ENCODE data around the gene SYTL3.

SYTL3 gene

DNA sequence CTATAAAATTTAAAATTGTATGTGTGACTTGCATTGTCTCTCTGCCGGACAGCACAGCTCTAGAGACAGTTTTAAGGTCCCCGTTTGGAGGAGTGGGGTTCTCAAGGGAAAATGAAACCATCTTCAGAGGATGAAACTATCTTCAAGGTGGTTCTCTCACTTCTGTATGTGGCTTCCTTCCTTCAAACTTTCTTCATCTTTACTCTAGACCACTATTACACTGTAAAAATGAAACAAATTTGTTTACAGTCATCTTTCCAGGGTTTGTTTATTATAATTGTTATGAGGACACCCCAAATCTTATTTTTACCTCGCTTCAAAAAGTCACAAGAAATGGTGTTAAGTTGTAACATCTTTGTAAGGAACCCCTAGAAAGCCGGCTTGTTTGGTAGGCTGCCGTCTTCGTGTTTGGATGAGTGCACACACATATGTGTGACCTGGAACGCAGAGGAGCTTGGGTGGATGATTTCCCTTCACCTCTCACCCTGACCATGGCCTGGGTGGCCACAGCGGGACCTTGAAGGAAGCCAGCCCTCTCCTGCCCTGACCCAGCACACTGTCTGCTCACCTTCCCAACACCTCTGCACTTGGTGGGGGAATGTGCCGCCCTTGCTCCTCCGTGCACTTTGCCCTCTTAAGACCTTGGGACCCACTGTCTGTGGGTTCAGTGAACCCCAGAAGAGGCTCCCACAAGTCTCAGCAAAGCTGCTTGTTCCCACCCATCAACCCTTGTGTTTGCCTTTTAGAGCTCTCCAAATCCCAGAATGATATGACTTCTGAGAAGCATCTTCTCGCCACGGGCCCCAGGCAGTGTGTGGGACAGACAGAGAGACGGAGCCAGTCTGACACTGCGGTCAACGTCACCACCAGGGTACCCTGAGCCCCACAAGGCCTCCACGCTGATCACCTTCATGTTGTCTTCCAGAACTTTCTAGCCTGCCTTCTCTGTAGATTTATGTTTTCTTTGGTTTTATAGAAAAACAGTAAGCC is 67.8 kb downstream of the SYTL3 start:
- DNase-seq (ENCODE audit: low read depth in 2 of 2, low spot score in 1 of 2), result no peak

DNA sequence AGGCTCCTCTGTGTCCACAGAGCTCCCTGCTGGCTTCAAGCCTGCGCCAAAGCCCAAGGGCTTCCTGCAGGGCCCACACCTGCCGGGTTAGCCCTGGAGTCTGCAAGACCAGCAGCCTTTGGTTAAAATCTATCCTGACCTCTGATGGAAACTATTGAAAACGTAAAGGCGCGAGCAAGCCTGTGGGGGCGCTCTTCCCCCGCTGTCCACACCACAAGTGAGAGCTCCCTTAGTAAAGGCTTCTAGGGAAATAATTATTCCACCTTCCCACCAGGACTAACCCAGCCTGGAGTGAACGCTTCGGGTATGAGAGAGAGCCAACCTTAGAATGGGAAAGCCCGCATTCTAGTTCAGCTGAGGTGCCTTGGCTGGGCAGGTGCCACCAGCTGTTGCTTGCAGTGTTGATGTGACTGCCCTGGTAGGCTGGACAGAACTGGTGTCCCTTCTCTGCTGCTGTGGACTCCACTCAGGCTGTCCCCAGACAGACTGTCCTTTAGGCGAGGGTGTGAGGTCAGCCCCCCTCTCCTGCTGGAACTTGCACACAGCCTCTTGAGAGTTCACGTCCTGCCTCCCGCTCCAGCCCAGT is 68.7 kb downstream of the SYTL3 start:
- DNase-seq (ENCODE audit: low read depth in 2 of 2, low spot score in 1 of 2), result no peak

DNA sequence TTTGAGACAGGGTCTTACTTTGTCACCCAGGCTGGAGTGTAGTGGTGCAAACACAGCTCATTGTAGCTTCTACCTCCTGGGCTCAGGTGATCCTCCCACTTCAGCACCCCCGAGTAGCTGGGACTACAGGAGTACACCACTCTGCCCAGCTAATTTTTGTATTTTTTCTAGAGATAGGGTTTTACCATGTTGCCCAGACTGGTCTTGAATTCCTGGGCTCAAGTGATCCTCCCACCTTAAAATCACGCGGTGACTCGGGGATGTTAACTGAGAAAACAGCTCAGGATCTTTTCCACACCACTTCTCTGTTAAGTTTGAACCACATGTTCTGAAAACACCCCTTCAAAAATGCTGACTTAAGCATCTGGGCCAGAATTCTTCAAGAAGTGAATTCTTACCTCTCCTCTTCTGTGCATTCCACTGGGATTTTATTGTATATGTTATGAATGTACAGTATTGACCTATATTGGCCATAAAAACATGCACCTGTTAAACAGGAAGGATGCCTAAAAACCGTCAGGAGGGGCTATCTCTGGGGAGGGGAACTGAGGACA is 72.4 kb downstream of the SYTL3 start:
- DNase-seq (ENCODE audit: low read depth in 2 of 2, low spot score in 1 of 2), result no peak

DNA sequence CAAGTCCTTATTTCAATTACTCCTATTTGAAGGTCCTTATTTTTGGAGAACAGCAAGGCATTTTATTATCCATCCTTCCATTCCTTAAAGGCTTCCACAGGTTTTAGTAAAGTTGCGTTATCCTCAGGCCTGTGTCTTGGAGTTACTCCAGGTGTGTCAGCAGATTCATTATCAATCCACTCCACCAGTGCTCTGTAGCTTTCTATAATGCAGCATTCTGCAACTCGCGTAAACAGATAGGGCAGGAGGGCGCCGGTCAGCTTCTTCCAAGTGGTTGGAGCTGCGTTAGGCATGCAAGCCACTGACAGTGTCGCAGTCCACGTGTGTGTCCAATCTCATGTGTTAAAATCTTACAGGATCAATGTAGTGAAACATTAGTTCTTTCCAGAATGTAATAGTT is 75.8 kb downstream of the SYTL3 start:
- no peak for DNase-seq (ENCODE audit: low read depth in 2 of 2, low spot score in 1 of 2)

DNA sequence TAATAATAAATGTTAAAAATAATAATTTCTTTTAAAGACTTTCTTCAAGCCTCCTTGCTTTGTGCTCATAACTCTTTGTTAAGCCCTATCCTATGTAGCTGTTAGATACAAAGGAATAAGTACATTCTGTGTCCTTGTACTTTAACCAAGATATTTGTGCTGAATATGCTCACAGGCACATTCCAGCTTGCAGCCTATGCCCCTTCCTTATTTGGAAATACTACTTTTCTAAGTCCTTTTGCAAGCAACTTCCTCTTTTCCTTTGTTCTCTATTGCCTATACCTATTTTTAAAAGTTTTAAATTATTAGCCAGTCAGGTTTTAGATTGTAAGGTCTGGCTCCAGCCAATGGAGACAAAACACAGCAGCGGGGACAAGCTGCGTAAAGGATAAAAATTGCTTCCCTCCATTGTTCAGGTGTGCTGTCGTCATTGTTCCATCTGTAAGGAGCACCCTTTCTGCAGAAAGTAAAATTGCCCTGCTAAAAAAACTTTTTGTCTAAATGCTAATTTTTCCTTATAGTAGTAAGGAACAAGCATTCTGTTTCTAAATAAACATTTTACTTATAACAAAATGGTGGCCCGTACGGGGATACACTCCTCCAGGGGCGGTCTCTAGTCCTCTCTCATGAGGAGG is 80.2 kb downstream of the SYTL3 start:
- no peak for DNase-seq (ENCODE audit: low read depth in 2 of 2, low spot score in 1 of 2)

DNA sequence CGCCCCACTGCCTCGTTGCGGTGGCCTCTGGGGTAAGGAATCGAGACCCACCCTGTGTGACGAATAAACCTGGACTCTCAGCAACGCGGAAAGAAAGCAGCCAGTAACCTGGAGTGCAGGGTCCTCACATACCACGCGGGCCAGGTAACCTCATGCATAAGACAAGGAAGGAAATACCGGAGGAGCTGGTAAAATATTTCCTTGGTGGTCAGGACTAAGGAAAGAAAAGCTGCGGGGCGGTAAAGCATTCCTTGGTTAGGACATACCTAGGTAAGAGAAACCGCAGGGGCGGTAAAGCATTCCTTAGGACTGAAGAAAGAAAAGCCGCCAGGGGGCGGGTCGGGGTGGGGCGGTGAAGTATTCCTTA is 80.7 kb downstream of the SYTL3 start:
- no peak for DNase-seq (ENCODE audit: low read depth in 2 of 2, low spot score in 1 of 2)

DNA sequence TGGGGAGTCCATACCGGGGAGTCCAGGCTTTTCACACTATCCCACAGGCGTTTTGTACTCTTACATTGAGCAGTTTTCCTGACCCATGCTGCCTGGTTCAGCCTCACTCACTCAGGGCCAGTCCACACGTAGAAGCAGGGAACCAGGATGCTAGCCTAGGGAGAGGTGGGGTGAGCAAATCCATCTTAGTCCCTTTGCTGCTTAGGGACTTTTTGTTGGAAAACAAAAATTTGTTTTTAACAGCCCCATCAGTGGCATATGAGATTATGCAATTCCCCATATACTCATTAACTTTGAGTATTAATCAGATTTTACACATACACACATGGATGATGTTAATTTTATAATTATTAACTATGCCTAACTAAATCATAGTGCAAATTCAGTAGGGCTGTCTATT is 85.2 kb downstream of the SYTL3 start:
- no peak for DNase-seq (ENCODE audit: low read depth in 2 of 2, low spot score in 1 of 2)

DNA sequence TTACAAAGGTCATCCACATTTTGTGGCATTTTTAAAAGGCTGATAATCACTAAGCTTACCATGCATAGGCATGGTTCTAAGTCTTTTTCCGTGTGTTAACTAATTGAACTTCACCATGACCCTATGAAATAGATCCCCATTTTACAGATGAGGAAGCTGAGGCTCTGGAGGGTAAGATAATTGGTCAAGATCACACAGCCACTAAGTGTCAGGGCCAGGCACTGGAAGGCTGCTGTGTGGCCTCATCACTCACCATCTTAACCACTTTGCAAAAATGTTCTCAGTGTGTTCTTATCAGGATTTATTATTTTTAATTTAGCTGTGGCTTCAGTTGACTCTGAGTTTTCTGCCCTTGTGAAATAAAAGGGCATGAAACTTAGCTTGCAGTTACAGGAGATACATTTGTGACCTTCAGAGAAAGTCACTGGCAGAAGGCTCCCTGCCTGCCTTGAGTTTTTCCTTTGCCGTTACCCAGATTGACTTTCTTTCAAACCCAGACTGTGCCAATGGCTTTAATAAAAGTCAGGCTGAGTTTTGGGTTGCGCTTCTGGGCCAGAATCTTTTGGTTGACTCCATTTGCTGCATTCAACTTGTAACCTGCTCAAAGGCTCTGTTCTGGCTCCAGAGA is 87.3 kb downstream of the SYTL3 start:
- DNase-seq (ENCODE audit: low read depth in 2 of 2, low spot score in 1 of 2), result no peak

DNA sequence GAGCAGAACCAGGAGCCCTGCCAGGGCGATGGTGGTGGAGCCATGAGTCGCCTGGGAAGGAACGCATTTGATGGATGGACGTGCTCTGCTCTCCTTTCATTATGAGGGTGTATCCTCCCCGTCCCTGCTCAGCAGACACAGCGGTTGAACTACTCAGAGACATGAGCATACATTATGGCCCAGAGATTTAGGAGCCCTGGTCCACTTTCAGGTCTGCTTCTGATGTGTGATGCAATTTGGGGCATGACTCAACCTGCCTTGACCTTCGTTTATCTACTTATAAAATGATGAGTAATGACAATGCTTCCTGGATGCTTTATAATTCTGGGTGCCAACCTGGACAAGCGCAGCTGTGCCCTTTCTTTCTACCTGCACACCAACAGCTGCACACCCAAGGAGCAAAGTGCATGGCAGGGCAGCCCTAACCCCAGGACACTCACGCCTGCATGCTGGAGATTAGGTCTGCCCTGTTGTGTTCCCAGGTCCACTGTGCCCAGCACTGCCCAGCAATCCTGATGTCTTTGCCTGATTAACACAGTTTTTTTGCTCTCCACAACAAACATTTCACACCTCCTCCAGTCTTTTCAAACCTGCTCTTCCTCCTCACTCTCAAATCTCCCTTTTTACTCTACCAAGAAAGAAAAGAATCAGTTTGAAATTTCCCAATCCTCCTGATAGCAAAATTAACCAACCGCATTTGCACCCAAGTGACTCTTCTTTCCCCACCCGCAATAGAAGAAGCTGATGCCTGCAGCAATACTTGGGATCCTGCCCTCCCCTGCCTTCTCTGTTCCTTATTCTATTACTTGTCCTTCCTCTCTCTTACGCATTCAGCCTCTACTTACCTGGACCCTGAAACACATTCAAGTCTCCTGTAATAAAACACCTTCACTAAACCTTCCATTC is 88.1 kb downstream of the SYTL3 start:
- no peak for DNase-seq (ENCODE audit: low read depth in 2 of 2, low spot score in 1 of 2)

DNA sequence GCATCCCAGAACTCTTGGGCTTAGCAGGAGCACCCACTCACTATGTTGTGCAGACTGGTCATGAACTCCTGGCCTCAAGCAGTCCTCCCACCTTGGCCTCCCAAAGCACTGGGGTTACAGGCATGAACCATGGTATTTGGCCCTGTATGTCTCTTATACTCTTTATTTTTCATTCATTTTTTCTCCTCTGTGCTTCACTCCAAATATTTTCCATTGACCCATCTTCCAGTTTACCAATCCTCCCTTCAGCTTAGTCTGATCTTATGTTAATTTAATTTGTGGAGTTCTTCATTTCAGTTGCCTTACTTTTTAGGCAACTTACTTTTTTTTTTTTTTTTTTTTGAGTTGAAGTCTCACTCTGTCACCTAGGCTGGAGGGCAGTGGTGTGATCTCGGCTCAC is 89.8 kb downstream of the SYTL3 start:
- no peak for DNase-seq (ENCODE audit: low read depth in 2 of 2, low spot score in 1 of 2)

DNA sequence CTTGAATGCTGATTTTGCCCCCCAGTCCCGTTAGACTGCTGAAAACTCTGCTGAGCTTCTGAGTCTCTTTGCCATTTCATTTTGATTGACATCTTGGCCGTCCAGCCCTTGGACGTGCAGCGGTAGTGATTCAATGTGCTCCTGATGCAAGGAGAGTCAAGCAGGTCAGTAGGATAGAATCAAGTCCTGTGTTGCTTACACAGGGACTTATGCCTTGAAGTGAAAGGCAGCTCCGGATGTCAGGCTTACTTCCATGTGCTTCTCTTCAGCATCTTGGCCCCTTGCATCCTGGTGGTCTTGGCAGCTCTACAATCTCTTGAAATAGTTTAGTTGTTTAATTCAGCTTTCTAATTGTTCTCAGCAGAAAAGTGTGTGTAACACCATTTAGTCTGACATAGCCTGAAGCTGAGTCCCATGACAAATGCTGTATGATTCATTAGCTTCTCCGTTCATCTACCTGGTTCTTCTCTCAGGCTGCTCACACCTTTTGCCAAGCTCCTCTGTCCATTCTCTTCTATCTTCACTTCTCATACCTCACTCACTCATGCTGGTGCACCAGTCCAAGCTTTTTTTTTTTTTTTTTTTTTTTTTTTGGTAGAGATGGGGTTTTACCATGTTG is 93.3 kb downstream of the SYTL3 start:
- no peak for DNase-seq (ENCODE audit: low read depth in 2 of 2, low spot score in 1 of 2)

DNA sequence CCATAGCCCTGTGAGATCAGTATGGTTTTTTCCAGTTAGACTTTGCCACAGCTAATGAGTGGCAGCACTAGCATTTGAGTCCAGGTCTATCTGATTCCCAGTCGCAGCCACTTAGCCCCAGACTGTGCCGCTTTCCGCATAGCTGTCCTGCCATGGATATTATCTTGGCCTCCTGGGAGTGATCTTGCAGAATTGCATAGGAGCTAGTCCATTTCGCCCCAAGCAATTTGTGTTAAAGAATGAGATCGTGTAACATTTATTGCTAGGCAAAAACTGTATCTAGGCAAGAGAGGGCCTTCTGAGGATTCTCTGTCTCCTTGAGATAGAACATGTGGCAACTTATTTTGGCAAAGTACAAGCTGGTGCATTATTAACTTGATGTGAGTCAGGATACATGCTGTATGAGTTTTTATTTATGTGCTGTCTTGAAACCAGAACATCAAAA is 95.2 kb downstream of the SYTL3 start:
- no peak for DNase-seq (ENCODE audit: low read depth in 2 of 2, low spot score in 1 of 2)

DNA sequence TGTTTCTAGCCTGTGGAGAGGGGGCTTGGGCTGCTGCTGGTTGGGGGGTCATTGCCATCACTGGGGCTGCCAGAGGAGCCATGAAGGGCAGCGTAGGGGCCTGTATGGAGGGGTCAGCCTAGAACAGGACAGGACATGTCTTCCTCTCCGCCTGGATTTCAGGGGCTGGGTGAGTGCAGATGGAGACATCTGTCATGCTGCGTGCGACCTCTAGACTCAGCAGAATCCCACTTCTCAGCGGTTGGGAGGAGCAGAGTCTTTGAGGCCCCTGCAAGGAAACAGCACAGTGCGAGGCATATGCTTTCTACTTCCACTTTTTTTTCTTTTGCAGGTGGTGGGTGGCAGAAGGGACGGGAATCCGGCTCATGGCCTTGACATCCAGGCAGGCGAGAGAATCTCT is 101.4 kb downstream of the SYTL3 start:
- no peak for DNase-seq (ENCODE audit: low read depth in 2 of 2, low spot score in 1 of 2)

DNA sequence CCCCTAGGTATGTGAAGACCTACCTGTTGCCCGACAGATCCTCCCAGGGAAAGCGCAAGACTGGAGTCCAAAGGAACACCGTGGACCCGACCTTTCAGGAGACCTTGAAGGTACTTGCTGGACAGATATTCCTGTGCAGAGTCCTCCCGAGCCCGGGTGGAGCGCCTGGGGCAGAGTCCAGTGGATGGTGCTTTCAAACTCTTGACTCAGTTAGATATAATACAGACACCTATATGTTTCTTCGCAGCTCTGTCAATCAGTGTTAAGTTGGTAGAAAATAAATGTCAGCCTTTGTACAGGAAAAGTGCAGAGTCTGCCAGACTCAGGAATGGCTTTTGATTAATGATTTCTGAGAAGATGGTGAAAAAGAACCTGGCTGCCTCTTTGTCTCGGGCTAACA is 102.1 kb downstream of the SYTL3 start:
- DNase-seq (ENCODE audit: low read depth in 2 of 2, low spot score in 1 of 2), result no peak

DNA sequence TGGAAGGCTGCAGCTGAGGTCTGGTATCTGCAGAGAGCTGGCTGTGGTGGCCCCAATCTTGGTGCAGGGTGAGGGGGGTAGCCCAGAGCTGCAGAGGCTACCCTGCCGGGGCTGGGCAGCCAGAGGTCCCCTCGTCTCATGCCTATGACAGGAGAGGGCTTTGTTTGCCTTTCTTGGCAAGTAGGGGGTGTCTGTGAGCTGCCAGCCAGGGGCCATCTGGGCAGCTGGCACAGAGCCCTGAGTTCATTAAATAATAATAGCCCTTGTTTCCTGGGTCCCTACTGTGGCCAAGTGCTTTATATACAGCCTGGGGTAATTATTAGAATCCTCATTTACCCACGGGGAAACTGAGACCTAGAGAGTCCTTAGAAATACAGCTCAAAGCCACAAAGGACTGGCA is 102.8 kb downstream of the SYTL3 start:
- no peak for DNase-seq (ENCODE audit: low read depth in 2 of 2, low spot score in 1 of 2)

DNA sequence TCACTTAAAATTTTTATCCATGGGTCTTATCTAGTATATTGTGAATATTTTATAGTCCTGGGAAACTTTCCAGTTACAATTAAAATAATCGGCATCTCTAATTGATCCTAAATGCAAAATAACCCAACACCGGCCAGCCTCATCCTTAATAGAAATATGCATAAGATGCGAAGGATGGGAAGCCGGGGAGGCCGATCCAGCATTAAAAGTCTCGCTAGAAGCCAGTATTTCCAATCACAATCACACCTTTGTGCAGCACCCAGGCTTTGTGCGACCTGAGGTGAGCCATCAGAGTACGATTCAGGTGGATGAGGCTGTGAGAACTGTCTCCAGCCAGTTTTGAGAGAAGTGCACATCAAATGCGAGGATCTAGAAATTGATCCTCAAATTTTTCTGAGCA is 104.0 kb downstream of the SYTL3 start:
- DNase-seq (ENCODE audit: low read depth in 2 of 2, low spot score in 1 of 2), result no peak

DNA sequence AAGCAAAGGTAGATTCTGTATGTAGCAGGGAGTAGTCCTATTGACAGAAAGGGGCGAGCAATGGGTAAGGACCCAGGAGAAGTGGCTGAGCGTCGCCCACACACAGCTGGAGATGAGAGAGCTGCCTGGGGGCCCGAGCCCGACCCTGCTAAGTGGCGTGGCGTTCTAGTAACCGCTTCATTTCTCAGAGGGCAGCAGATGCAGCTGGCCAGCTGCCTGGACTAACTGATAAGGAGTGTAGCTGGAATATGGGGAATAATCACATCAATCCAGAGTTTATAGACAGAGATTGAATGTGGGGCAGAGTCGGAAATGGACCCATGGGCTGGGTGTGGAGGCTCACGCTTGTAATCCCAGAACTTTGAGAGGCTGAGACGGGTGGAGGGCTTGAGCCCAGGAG is 104.9 kb downstream of the SYTL3 start:
- no peak for DNase-seq (ENCODE audit: low read depth in 2 of 2, low spot score in 1 of 2)

DNA sequence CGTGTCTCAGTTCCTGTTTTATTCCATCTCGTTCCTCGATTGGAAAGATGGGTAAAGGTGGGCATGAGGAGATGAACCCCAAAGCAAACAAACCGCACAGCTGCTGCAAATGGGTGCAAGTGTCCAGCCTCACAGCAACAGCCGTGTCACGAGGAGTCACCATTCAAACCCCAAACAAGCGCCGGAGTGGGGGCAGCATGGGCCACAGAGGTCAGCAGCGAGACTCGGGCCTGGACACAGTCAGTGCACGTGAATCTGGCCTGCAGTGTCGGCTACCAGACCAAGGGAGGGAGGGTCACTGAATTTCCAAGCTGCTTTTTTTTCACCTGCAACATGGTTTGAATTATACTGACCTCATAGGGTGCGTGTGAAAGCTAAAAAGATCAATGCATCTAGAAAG is 105.8 kb downstream of the SYTL3 start:
- no peak for DNase-seq (ENCODE audit: low read depth in 2 of 2, low spot score in 1 of 2)

DNA sequence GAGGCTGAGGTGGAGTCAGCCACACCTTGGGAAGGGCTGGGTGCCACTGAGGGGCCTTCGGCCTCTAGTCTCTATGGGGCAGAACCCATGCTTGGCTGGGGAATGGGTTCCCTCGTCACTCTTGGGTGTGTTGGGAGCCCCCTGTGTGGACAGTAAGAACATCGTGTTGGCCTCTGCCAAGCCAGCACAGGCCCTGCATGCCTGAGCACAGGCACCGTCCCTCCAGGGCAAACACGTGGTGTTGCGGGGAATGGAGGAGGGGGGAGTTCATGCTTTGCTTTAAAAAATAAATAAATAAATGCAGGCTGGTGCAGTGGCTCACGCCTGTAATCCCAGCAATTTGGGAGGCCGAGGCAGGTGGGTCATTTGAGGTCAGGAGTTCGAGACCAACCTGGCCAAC is 106.3 kb downstream of the SYTL3 start:
- DNase-seq (ENCODE audit: low read depth in 2 of 2, low spot score in 1 of 2), result no peak

Measured in stimulated activated CD8-positive, alpha-beta memory T cell treated with anti-CD3 and anti-CD28 coated beads, Interleukin-4, amount 100 ng/mL, for 1 hour (primary cell).